Measurements from ENCODE around the gene OTX1. TPM values are rescaled to one million over a fixed set of nuclear protein-coding genes. Genes with fewer than 3 reads are reported as not detected.

OTX1 gene
- total and polyA plus RNA-seq, 2 donors (not counting 1 experiment from before 2014, with no cell fraction given): 0.17 TPM; not detected in 1

DNA sequence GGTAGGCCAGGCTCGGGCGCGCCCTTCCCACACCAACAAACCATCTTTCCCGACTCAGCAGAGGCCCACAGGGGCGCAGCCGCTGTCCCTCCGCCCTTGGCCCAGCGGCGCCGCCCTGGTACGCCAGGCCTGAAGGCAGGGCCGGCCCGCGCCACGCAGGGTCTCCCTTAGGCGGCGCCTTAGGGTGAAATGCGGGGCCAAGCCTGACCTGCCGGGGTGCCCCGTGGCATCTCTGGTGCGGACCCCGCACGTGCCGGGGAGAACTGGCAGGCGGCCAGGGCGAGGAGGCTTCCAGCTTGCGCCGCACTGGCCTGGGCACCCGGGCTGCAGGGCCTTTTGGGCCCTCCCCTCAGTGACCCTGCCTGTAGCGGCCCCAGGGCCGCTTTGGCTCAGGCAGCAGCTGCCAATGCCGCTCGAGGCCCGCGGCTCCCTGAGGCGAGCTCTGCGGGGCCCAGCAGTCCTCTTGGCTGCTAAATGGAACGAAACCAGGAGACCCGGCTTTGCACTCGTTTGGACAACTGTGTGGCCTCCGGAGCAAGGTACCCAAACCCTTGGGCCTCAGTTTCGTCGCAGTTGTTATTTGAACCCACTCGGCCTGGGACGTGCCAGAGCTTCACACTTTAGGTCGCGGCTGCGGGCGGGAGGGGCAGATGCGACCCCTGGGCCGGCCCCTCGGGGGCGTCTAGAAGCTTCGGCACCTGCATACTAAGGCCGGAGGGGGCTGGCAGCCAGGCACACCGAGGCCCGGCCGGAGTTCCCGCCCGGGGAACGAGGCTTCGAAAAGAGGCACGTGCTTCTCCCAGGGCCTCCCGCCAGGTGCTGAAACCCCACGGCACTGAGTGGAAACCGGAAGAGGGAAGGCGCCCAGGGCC is 8.5 kb downstream of the OTX1 start:
- H3K4me2 ChIP-seq (ENCODE audit: extremely low read depth, insufficient read depth, low read length): peak overlapping the region; percentile 30
- no peaks in the 10 kb centered on the region for H3K79me2 ChIP-seq (ENCODE audit: control insufficient read depth, insufficient read depth, low read length)
- no peak for DNase-seq (ENCODE audit: low read depth in 2 of 2)
- no peaks in the 10 kb centered on the region for H3K36me3 ChIP-seq (ENCODE audit: control insufficient read depth, insufficient read depth, low read length)
- H3K9me3 ChIP-seq (ENCODE audit: control insufficient read depth, insufficient read depth, low read depth, low read length): no peaks in the 10 kb centered on the region
- H3K4me3 ChIP-seq (replicated peaks in 1 of 4; ENCODE audit: control extremely low read depth in 1 of 4, insufficient read depth in 1 of 4, low read depth in 3 of 4, low read length in 4 of 4): no peak overlapping the region
- peaks cover 76% of the 10 kb centered on the region for H3K27me3 ChIP-seq (ENCODE audit: control insufficient read depth, insufficient read depth, low read length)
- no peaks in the 10 kb centered on the region for H3K4me1 ChIP-seq (ENCODE audit: control insufficient read depth, extremely low read depth, insufficient read depth, low read length)
- TF ChIP-seq, protein P1, sequence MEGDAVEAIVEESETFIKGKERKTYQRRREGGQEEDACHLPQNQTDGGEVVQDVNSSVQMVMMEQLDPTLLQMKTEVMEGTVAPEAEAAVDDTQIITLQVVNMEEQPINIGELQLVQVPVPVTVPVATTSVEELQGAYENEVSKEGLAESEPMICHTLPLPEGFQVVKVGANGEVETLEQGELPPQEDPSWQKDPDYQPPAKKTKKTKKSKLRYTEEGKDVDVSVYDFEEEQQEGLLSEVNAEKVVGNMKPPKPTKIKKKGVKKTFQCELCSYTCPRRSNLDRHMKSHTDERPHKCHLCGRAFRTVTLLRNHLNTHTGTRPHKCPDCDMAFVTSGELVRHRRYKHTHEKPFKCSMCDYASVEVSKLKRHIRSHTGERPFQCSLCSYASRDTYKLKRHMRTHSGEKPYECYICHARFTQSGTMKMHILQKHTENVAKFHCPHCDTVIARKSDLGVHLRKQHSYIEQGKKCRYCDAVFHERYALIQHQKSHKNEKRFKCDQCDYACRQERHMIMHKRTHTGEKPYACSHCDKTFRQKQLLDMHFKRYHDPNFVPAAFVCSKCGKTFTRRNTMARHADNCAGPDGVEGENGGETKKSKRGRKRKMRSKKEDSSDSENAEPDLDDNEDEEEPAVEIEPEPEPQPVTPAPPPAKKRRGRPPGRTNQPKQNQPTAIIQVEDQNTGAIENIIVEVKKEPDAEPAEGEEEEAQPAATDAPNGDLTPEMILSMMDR (conservative IDR thresholded peaks at IDR 0.05 in 1 of 2, IDR thresholded peaks at IDR 0.05 in 1 of 2; ENCODE audit: low read depth in 1 of 2, low read length in 2 of 2): no peak
- TF ChIP-seq EZH2 (IDR thresholded peaks at IDR 0.05; ENCODE audit: low read length, missing control alignments): peak; percentile 80
- no peak overlapping the region for H3K27ac ChIP-seq (ENCODE audit: insufficient read depth, low read length)
- H2AFZ ChIP-seq (ENCODE audit: low read length): no peak overlapping the region
- H4K20me1 ChIP-seq (ENCODE audit: control insufficient read depth, extremely low read depth, insufficient read depth, low read length): no peaks in the 10 kb centered on the region
- H3K9ac ChIP-seq (ENCODE audit: insufficient read depth, low read length): no peak overlapping the region

- no peak overlapping the region for H2AFZ ChIP-seq (ENCODE audit: low read length)
- no peak overlapping the region for H3K4me2 ChIP-seq (ENCODE audit: extremely low read depth, insufficient read depth, low read length)
- no peak overlapping the region for H3K9ac ChIP-seq (ENCODE audit: insufficient read depth, low read length)
- no peaks in the 10 kb centered on the region for H3K36me3 ChIP-seq (ENCODE audit: control insufficient read depth, insufficient read depth, low read length)
- no peaks in the 10 kb centered on the region for H3K4me1 ChIP-seq (ENCODE audit: control insufficient read depth, extremely low read depth, insufficient read depth, low read length)
- no peak overlapping the region for H3K4me3 ChIP-seq (replicated peaks in 1 of 4; ENCODE audit: control extremely low read depth in 1 of 4, insufficient read depth in 1 of 4, low read depth in 3 of 4, low read length in 4 of 4)
- no peaks in the 10 kb centered on the region for H3K9me3 ChIP-seq (ENCODE audit: control insufficient read depth, insufficient read depth, low read depth, low read length)
- no peaks in the 10 kb centered on the region for H4K20me1 ChIP-seq (ENCODE audit: control insufficient read depth, extremely low read depth, insufficient read depth, low read length)
- no peak overlapping the region for H3K27ac ChIP-seq (ENCODE audit: insufficient read depth, low read length)
- TF ChIP-seq EZH2 (IDR thresholded peaks at IDR 0.05; ENCODE audit: low read length, missing control alignments): no peak
- TF ChIP-seq, protein P1 (conservative IDR thresholded peaks at IDR 0.05 in 1 of 2, IDR thresholded peaks at IDR 0.05 in 1 of 2; ENCODE audit: low read depth in 1 of 2, low read length in 2 of 2): no peak
- no peaks in the 10 kb centered on the region for H3K79me2 ChIP-seq (ENCODE audit: control insufficient read depth, insufficient read depth, low read length)
- DNase-seq (ENCODE audit: low read depth in 2 of 2): peak in 1 of 2 donors; percentile 49
- peaks cover 68% of the 10 kb centered on the region for H3K27me3 ChIP-seq (ENCODE audit: control insufficient read depth, insufficient read depth, low read length)
These were observed 9.3 kb downstream of the OTX1 start for GRCh38 chr2:63059793-63060471.

GRCh38 chr2:63060472-63060991 is 9.9 kb downstream of the OTX1 start:
- Histone ChIP-seq H3K36me3 (ENCODE audit: control insufficient read depth, insufficient read depth, low read length) (no peaks in the 10 kb centered on the region), H3K4me2 (ENCODE audit: extremely low read depth, insufficient read depth, low read length) (no peak overlapping the region), H3K27ac (ENCODE audit: insufficient read depth, low read length) (no peak overlapping the region), H3K9ac (ENCODE audit: insufficient read depth, low read length) (no peak overlapping the region), H2AFZ (ENCODE audit: low read length) (no peak overlapping the region), H3K4me1 (ENCODE audit: control insufficient read depth, extremely low read depth, insufficient read depth, low read length) (no peaks in the 10 kb centered on the region), H3K27me3 (ENCODE audit: control insufficient read depth, insufficient read depth, low read length) (peaks cover 62% of the 10 kb centered on the region), H3K4me3 (replicated peaks in 1 of 4; ENCODE audit: control extremely low read depth in 1 of 4, insufficient read depth in 1 of 4, low read depth in 3 of 4, low read length in 4 of 4) (no peak overlapping the region), H3K79me2 (ENCODE audit: control insufficient read depth, insufficient read depth, low read length) (no peaks in the 10 kb centered on the region), H3K9me3 (ENCODE audit: control insufficient read depth, insufficient read depth, low read depth, low read length) (no peaks in the 10 kb centered on the region), H4K20me1 (ENCODE audit: control insufficient read depth, extremely low read depth, insufficient read depth, low read length) (no peaks in the 10 kb centered on the region)
- no peak for DNase-seq (ENCODE audit: low read depth in 2 of 2)
- TF ChIP-seq EZH2 (IDR thresholded peaks at IDR 0.05; ENCODE audit: low read length, missing control alignments): no peak
- TF ChIP-seq, protein P1 (conservative IDR thresholded peaks at IDR 0.05 in 1 of 2, IDR thresholded peaks at IDR 0.05 in 1 of 2; ENCODE audit: low read depth in 1 of 2, low read length in 2 of 2): no peak

Measured in fibroblast of lung (primary cell).